SK-N-SH (cell line): ENCODE measurements around the gene CDHR2. TPM values are rescaled to one million over a fixed set of nuclear protein-coding genes. Genes with fewer than 3 reads are reported as not detected.

Experiments used
- CTCF ChIA-PET: fragments of 300-600, 350-600 bp; formaldehyde crosslinking; extraction: SDS; loops from one replicate; lab custom pipeline; 2021; lab: Yijun Ruan, JAX
- POLR2A ChIA-PET: fragments of 350-600 bp; sonication (Branson Sonifier 250); formaldehyde crosslinking; extraction: SDS; loops from one replicate; lab custom pipeline; 2020; ENCODE audit warnings: antibody characterized with exemption, inconsistent platforms; lab: Yijun Ruan, JAX
- DNase-seq: peaks from one replicate; pipeline ENCODE4 v3.0.0; 2012
- H2AFZ ChIP-seq: fragments of 200-600 bp; sonication (generic); 2 replicates; pipeline ENCODE4 v1.8.1; 2016; ENCODE audit warnings: antibody characterized with exemption, mild to moderate bottlenecking, low read depth
- H3F3A ChIP-seq: fragments of 200-600 bp; sonication (generic); replicated peaks from 2 replicates; pipeline ENCODE3; 2016; ENCODE audit warnings: antibody characterized with exemption, mild to moderate bottlenecking; ENCODE audit not compliant: insufficient read depth
- H3K27ac ChIP-seq, 2 experiments: fragments of 200-500 bp in 1 of 2; fragments of 200-600 bp in 1 of 2; sonication (Bioruptor generic) in 1 of 2; sonication (generic), shearing (Covaris generic) in 1 of 2; 2 replicates each; pipeline versions ENCODE4 v1.5.1 to v1.6.1; 2014 to 2016; ENCODE audit warnings: low read depth in 2 of 2, inconsistent platforms in 1 of 2, low read length in 1 of 2, mild to moderate bottlenecking in 1 of 2, mixed read lengths in 1 of 2
- H3K27me3 ChIP-seq: fragments of 200-600 bp; sonication (generic), shearing (Covaris generic); 2 replicates; pipeline ENCODE4 v1.6.1; 2016; ENCODE audit warnings: mixed run types; ENCODE audit not compliant: insufficient read depth
- H3K36me3 ChIP-seq, 2 experiments: fragments of 200-500 bp in 1 of 2; fragments of 200-600 bp in 1 of 2; sonication (Bioruptor generic) in 1 of 2; sonication (generic) in 1 of 2; replicated peaks in 1 of 2; 2 replicates each; pipeline versions ENCODE3 to v1.5.1; 2014 to 2016; ENCODE audit warnings: low read length in 1 of 2, mild to moderate bottlenecking in 1 of 2; ENCODE audit not compliant: insufficient read depth in 2 of 2, control insufficient read depth in 1 of 2
- H3K4me1 ChIP-seq, 2 experiments: fragments of 200-500 bp in 1 of 2; fragments of 200-600 bp in 1 of 2; sonication (Bioruptor generic) in 1 of 2; sonication (generic), shearing (Covaris generic) in 1 of 2; 2 replicates each; pipeline versions ENCODE4 v1.5.1 to v1.6.1; 2014 to 2016; ENCODE audit warnings: low read depth in 1 of 2, low read length in 1 of 2, mixed run types in 1 of 2; ENCODE audit not compliant: insufficient read depth in 2 of 2, control insufficient read depth in 1 of 2
- H3K4me2 ChIP-seq: fragments of 200-600 bp; sonication (generic), shearing (Covaris generic); 2 replicates; pipeline ENCODE4 v1.6.1; 2017; ENCODE audit warnings: mixed run types
- H3K4me3 ChIP-seq, 2 experiments: fragments of 200-500 bp in 1 of 2; fragments of 200-600 bp in 1 of 2; sonication (Bioruptor generic) in 1 of 2; sonication (generic), shearing (Covaris generic) in 1 of 2; 2 replicates each; pipeline versions ENCODE4 v1.5.1 to v1.8.1; 2014 to 2016; ENCODE audit warnings: low read depth in 2 of 2, inconsistent platforms in 1 of 2, low read length in 1 of 2, mild to moderate bottlenecking in 1 of 2, mixed read lengths in 1 of 2, moderate library complexity in 1 of 2
- H3K79me2 ChIP-seq: fragments of 200-600 bp; sonication (generic); 2 replicates; pipeline ENCODE4 v1.8.1; 2017; ENCODE audit warnings: mild to moderate bottlenecking; ENCODE audit not compliant: insufficient read depth
- H3K9ac ChIP-seq: fragments of 200-600 bp; sonication (generic); 2 replicates; pipeline ENCODE4 v1.6.1; 2017; ENCODE audit warnings: mixed run types
- H3K9me2 ChIP-seq: fragments of 200-600 bp; sonication (generic); 2 replicates; pipeline ENCODE4 v1.6.1; 2017; ENCODE audit warnings: mixed run types
- H3K9me3 ChIP-seq: fragments of 200-600 bp; sonication (generic); 2 replicates; pipeline ENCODE4 v1.6.1; 2017; ENCODE audit warnings: mixed run types, mild to moderate bottlenecking, moderate library complexity
- H4K20me1 ChIP-seq: fragments of 200-600 bp; sonication (generic); 2 replicates; pipeline ENCODE4 v1.6.1; 2017; ENCODE audit warnings: mild to moderate bottlenecking, mixed run types; ENCODE audit not compliant: insufficient read depth
- CHD2 ChIP-seq: fragments of 150-350 bp; IDR thresholded peaks from 2 replicates; pipeline ENCODE4 v1.6.1; 2018; ENCODE audit warnings: low read length; ENCODE audit not compliant: partially characterized antibody
- EZH2phosphoT487 ChIP-seq: fragments of 200-600 bp; sonication (generic); IDR thresholded peaks from 2 replicates; pipeline ENCODE4 v1.6.1; 2017; ENCODE audit warnings: low read depth, mixed run types, mild to moderate bottlenecking, antibody characterized with exemption, moderate library complexity, borderline replicate concordance
- GATA2 ChIP-seq: sonication (generic); formaldehyde crosslinking; IDR thresholded peaks from 2 replicates; pipeline ENCODE4 v1.5.0; 2020; ENCODE audit warnings: mild to moderate bottlenecking, missing genetic modification reagents
- MXI1 ChIP-seq: IDR thresholded peaks from 2 replicates; pipeline ENCODE4 v1.6.1; 2012; ENCODE audit warnings: mild to moderate bottlenecking, low read depth, low read length, improper control_type of control experiment
- NRF1 ChIP-seq: IDR thresholded peaks from 2 replicates; pipeline ENCODE4 v1.6.1; 2012; ENCODE audit warnings: low read depth, mild to moderate bottlenecking, low read length
- RAD21 ChIP-seq: IDR thresholded peaks from 2 replicates; pipeline ENCODE4 v1.6.1; 2012; ENCODE audit warnings: mild to moderate bottlenecking, low read length
- RFX5 ChIP-seq: IDR thresholded peaks from 2 replicates; pipeline ENCODE4 v1.6.1; 2012; ENCODE audit warnings: mild to moderate bottlenecking, improper control_type of control experiment, low read length
- SIN3A ChIP-seq: IDR thresholded peaks from 2 replicates; pipeline ENCODE4 v1.6.1; 2012; ENCODE audit warnings: low read depth, mild to moderate bottlenecking, low read length, moderate library complexity, borderline replicate concordance
- SMC3 ChIP-seq: IDR thresholded peaks from 2 replicates; pipeline ENCODE4 v1.6.1; 2012; ENCODE audit warnings: low read depth, low read length, improper control_type of control experiment
- USF2 ChIP-seq: fragments of 150-350 bp; IDR thresholded peaks from 2 replicates; pipeline ENCODE4 v1.6.1; 2017; ENCODE audit warnings: antibody characterized with exemption, low read length, low read depth, borderline replicate concordance
- YY1 ChIP-seq: IDR thresholded peaks from 2 replicates; pipeline ENCODE4 v1.4.0; 2012; ENCODE audit warnings: low read depth, mild to moderate bottlenecking
- ZBTB33 ChIP-seq: IDR thresholded peaks from 2 replicates; pipeline ENCODE4 v1.4.0; 2012; ENCODE audit warnings: low read depth, borderline replicate concordance
- WGBS: methylation state at CpG from one replicate; pipeline ENCODE4 v1.1.6; 2017; ENCODE audit warnings: low lambda C conversion rate; 5-methylcytosine and 5-hydroxymethylcytosine counted together
- polyA plus RNA-seq, 3 experiments: library from polyadenylated mRNA; depleted of rRNA; stranded (reverse); fragments of >200 nt; gene quantifications; 2 replicates each; pipeline ENCODE4 v1.2.3, GENCODE V29; 2012
- TF ChIP-seq, protein P1 (sequence below): IDR thresholded peaks from 2 replicates; pipeline ENCODE4 v1.4.0; 2012; ENCODE audit warnings: low read depth, borderline replicate concordance
- TF ChIP-seq, protein P2 (sequence below): IDR thresholded peaks from 2 replicates; pipeline ENCODE4 v1.4.0; 2012; ENCODE audit warnings: low read depth

Gene CDHR2
- polyA plus RNA-seq, 1 of the 3 experiments (the other 2 are of a cell fraction), result not detected

DNA sequence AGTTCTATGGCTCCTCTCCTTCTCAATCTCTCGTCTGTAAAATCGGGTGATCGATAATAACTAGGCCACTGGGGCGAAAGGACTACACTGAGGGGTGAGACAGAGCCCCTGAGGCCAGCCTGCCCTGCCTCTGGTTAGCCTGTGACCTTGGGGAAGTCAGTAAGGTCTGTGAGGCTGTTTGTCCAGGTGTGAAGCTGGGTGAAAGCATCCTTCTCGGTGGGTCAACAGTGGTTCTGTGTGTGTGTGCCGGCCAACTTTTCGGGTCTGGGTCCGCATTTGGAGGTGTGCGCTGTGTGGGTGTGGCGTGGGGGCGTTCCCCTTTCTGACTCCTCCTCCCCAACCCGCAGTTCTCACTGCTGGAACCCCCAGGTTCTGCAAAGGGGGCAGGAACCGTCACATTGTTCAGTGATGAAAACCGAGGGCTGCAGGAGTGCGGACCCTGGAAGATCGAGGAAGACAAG lies 7.0 kb upstream of the CDHR2 start:
- Histone ChIP-seq H3K27me3 (no peaks in the 10 kb centered on the region), H3K9me3 (no peaks in the 10 kb centered on the region), H3K27ac (no peak overlapping the region), H2AFZ (no peak overlapping the region), H3K4me2 (peak overlapping the region; percentile 94), H3K4me3 (peak overlapping the region; percentile 65 to 67), H3K9me2 (no peaks in the 10 kb centered on the region)
- DNase-seq, result no peak
- CTCF ChIA-PET, result interaction anchor here (0.8 to 3.5 kb wide), 10 partner anchors 8 to 126 kb away, joined by 3 to 20 read pairs (median 5); partner anchors contain the start of gene CLTB
- POLR2A ChIA-PET, result interaction anchor here (1.7 kb wide), 1 partner anchor 126 kb away, joined by 6 read pairs; the partner anchor contains the start of gene CLTB
- TF ChIP-seq SIN3A (no peak), EZH2phosphoT487 (no peak), NRF1 (no peak), RFX5 (no peak), USF2 (no peak), YY1 (no peak), CHD2 (no peak), GATA2 (CRISPR knock-in tag) (no peak), MXI1 (no peak)
- TF ChIP-seq, protein P1, sequence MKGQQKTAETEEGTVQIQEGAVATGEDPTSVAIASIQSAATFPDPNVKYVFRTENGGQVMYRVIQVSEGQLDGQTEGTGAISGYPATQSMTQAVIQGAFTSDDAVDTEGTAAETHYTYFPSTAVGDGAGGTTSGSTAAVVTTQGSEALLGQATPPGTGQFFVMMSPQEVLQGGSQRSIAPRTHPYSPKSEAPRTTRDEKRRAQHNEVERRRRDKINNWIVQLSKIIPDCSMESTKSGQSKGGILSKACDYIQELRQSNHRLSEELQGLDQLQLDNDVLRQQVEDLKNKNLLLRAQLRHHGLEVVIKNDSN, result no peak
- TF ChIP-seq, all 33 proteins: peak for 0
- no peaks in the 10 kb centered on the region for H3K36me3 ChIP-seq
- no peaks in the 10 kb centered on the region for H4K20me1 ChIP-seq
- WGBS, result 71% methylated on average over 6 of the region's 16 CpGs
- H3K79me2 ChIP-seq, result no peaks in the 10 kb centered on the region
- peaks cover 10 to 19% of the 10 kb centered on the region in 2 experiments; a peak in 3 of 4 replicates for H3K4me1 ChIP-seq
- no peak overlapping the region for H3K9ac ChIP-seq
- no peaks in the 10 kb centered on the region for H3F3A ChIP-seq

GRCh38 chr5:176542596-176543427 lies 6.3 kb upstream of the CDHR2 start:
- Histone ChIP-seq H3K27ac (no peak overlapping the region; a peak in 1 of 4 replicates), H3K9ac (peak overlapping the region; percentile 57; the same call in 1 of the 2 replicates), H2AFZ (peak overlapping the region; percentile 98; the same call in 1 of the 2 replicates), H3K4me2 (peak overlapping the region; percentile 96), H3K9me2 (no peaks in the 10 kb centered on the region), H3F3A (no peaks in the 10 kb centered on the region), H3K27me3 (no peaks in the 10 kb centered on the region), H3K79me2 (no peaks in the 10 kb centered on the region), H3K9me3 (no peaks in the 10 kb centered on the region), H3K4me3 (peak overlapping the region; percentile 65 to 76), H4K20me1 (no peaks in the 10 kb centered on the region), H3K36me3 (no peaks in the 10 kb centered on the region), H3K4me1 (peaks cover 10 to 19% of the 10 kb centered on the region in 2 experiments; a peak in 3 of 4 replicates)
- WGBS, result 41% methylated on average over 10 of the region's 110 CpGs
- TF ChIP-seq, protein P2, sequence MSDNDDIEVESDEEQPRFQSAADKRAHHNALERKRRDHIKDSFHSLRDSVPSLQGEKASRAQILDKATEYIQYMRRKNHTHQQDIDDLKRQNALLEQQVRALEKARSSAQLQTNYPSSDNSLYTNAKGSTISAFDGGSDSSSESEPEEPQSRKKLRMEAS, result peak; percentile 8; the same call in 1 of the 2 replicates
- 0 out of 2 replicates have a peak, but pooled peaks have one; percentile 11 for TF ChIP-seq SMC3
- TF ChIP-seq ZBTB33, result no peak
- TF ChIP-seq RAD21, result peak; percentile 36
- peak; percentile 89 for DNase-seq
- CTCF ChIA-PET, result interaction anchor here (0.6 to 3.5 kb wide), 20 partner anchors 9 to 244 kb away, joined by 3 to 20 read pairs (median 4); partner anchors contain the start of genes CLTB, EIF4E1B, FAF2 and SNCB
- POLR2A ChIA-PET, result interaction anchor here (1.0 to 1.8 kb wide), 5 partner anchors 8 to 127 kb away, joined by 3 to 6 read pairs (median 5); partner anchors contain the start of gene CLTB
